ENCODE measurements around the gene GALR3.

DNA sequence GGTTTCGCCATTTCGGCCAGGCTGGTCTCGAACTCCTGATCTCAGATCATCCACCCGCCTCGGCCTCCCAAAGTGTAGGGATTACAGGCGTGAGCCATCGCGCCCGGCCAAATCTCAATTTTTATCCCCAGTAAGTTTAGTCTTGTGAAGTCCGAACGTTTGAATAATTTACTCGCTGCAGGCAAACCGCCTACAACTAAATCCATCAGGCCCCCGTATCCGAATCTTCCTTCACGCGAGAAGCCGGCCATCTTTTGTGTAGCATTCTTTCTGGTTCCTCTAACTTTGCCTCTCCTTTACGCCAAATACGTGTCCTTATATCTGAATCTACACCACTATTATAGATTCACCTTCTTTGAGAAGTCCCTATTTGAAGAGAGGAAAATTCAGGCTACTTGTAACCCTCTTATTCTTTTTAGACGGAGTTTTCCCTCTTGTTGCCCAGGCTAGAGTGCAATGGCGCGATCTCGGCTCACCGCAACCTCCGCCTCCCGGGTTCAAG, 25.5 kb downstream of the GALR3 start:
- no peak for TF ChIP-seq RARB (CRISPR knock-in tag; IDR thresholded peaks at IDR 0.05)
- TF ChIP-seq ZFP30 (CRISPR knock-in tag; IDR thresholded peaks at IDR 0.05), result no peak
- TF ChIP-seq ARNTL (CRISPR knock-in tag; IDR thresholded peaks at IDR 0.05; ENCODE audit: borderline replicate concordance, low read depth), result no peak
- no peak for TF ChIP-seq TCF4 (CRISPR knock-in tag; IDR thresholded peaks at IDR 0.05; ENCODE audit: borderline replicate concordance)
- TF ChIP-seq, protein P1, sequence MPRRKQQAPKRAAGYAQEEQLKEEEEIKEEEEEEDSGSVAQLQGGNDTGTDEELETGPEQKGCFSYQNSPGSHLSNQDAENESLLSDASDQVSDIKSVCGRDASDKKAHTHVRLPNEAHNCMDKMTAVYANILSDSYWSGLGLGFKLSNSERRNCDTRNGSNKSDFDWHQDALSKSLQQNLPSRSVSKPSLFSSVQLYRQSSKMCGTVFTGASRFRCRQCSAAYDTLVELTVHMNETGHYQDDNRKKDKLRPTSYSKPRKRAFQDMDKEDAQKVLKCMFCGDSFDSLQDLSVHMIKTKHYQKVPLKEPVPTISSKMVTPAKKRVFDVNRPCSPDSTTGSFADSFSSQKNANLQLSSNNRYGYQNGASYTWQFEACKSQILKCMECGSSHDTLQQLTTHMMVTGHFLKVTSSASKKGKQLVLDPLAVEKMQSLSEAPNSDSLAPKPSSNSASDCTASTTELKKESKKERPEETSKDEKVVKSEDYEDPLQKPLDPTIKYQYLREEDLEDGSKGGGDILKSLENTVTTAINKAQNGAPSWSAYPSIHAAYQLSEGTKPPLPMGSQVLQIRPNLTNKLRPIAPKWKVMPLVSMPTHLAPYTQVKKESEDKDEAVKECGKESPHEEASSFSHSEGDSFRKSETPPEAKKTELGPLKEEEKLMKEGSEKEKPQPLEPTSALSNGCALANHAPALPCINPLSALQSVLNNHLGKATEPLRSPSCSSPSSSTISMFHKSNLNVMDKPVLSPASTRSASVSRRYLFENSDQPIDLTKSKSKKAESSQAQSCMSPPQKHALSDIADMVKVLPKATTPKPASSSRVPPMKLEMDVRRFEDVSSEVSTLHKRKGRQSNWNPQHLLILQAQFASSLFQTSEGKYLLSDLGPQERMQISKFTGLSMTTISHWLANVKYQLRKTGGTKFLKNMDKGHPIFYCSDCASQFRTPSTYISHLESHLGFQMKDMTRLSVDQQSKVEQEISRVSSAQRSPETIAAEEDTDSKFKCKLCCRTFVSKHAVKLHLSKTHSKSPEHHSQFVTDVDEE (CRISPR knock-in tag; IDR thresholded peaks at IDR 0.05), result 0 out of 2 replicates have a peak, but pooled peaks have one; percentile 25
- no peak for TF ChIP-seq ZC3H10 (CRISPR knock-in tag; IDR thresholded peaks at IDR 0.05)
- TF ChIP-seq ZNF70 (CRISPR knock-in tag; IDR thresholded peaks at IDR 0.05), result no peak
- TF ChIP-seq OSR1 (CRISPR knock-in tag; IDR thresholded peaks at IDR 0.05), result no peak
- TF ChIP-seq SNAI2 (CRISPR knock-in tag; IDR thresholded peaks at IDR 0.05), result no peak
- no peak for TF ChIP-seq CSDC2 (CRISPR knock-in tag; IDR thresholded peaks at IDR 0.05)
- TF ChIP-seq, protein P2, sequence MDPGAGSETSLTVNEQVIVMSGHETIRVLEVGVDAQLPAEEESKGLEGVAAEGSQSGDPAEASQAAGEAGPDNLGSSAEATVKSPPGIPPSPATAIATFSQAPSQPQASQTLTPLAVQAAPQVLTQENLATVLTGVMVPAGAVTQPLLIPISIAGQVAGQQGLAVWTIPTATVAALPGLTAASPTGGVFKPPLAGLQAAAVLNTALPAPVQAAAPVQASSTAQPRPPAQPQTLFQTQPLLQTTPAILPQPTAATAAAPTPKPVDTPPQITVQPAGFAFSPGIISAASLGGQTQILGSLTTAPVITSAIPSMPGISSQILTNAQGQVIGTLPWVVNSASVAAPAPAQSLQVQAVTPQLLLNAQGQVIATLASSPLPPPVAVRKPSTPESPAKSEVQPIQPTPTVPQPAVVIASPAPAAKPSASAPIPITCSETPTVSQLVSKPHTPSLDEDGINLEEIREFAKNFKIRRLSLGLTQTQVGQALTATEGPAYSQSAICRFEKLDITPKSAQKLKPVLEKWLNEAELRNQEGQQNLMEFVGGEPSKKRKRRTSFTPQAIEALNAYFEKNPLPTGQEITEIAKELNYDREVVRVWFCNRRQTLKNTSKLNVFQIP (CRISPR knock-in tag; IDR thresholded peaks at IDR 0.05; ENCODE audit: borderline replicate concordance, low read depth), result no peak
